Fibroblast of mammary gland (primary cell): Measurements from ENCODE around the gene RTN4R.
"Not testable (repeated sequence)": the region's sequence is repeated elsewhere in the genome, so short reads cannot be mapped to it uniquely, and the experiment has no call there.

Source experiments
- DNase-seq: peaks from one replicate; pipeline ENCODE4 v3.0.0-alpha.2; 2010; ENCODE audit warnings: low read depth
- H3K4me3 ChIP-seq: 2 replicates; pipeline ENCODE4 v1.5.1; 2011; ENCODE audit warnings: low read depth, mild to moderate bottlenecking, low read length, moderate library complexity; ENCODE audit not compliant: control insufficient read depth
- TF ChIP-seq, protein P1 (sequence below): conservative IDR thresholded peaks from 2 replicates; pipeline ENCODE4 v1.5.1; 2011; ENCODE audit warnings: low read depth, low read length, inconsistent platforms; ENCODE audit not compliant: control insufficient read depth, insufficient read depth

RTN4R gene

DNA sequence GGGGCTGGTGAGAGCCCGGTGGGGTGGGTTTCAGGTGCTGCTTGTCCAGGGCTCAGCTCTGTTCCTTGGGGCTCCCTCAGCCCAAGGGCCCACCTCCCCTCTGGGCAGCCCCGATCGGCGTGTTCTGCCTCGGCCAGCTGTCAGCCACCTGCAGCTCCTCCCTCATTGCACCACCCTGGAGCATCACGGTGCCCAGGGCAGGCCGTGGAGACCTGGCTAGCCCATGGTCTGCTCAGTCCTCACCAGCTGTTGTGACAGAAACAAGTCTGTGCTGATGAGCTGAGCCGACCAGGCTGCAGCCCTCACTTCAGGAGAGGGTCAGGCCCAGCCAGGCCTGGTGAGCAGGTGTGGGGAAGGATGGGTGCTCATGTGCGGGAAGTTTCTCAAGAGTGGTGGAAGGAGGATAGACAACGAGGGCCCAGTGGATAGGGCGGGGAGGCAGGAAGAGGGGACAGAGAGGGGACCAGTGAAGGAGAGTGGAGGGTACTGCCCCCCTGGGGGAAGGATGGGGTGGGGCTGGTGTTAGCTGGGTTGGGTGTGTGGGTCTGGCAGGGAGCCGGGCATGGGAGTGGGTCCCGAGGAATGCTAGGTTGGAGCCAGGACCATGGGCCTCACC, 16.5 kb upstream of the RTN4R start:
- TF ChIP-seq, protein P1, sequence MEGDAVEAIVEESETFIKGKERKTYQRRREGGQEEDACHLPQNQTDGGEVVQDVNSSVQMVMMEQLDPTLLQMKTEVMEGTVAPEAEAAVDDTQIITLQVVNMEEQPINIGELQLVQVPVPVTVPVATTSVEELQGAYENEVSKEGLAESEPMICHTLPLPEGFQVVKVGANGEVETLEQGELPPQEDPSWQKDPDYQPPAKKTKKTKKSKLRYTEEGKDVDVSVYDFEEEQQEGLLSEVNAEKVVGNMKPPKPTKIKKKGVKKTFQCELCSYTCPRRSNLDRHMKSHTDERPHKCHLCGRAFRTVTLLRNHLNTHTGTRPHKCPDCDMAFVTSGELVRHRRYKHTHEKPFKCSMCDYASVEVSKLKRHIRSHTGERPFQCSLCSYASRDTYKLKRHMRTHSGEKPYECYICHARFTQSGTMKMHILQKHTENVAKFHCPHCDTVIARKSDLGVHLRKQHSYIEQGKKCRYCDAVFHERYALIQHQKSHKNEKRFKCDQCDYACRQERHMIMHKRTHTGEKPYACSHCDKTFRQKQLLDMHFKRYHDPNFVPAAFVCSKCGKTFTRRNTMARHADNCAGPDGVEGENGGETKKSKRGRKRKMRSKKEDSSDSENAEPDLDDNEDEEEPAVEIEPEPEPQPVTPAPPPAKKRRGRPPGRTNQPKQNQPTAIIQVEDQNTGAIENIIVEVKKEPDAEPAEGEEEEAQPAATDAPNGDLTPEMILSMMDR: no peak
- H3K4me3 ChIP-seq: no peak overlapping the region
- no peak for DNase-seq

DNA sequence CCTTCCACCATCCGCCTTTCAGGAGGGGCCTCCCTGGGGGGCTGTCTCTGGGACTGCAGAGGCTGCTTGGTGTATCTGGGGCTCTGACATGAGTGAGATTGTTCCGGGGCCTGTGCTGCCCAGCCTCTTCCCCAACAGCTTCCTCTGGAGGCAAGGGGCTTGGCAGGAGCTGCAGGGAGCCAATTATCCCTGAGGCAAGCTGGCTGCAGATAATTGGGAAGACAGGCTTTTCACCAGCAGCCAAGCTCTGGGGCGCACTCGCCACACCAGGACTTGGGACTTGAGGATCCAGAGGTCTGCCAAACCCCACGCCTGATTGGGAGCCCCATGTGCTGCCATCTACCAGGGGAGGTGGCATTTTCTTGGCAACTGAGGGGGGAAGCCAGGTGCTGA, 15.6 kb upstream of the RTN4R start:
- no peak for DNase-seq
- TF ChIP-seq, protein P1: no peak
- H3K4me3 ChIP-seq: no peak overlapping the region

DNA sequence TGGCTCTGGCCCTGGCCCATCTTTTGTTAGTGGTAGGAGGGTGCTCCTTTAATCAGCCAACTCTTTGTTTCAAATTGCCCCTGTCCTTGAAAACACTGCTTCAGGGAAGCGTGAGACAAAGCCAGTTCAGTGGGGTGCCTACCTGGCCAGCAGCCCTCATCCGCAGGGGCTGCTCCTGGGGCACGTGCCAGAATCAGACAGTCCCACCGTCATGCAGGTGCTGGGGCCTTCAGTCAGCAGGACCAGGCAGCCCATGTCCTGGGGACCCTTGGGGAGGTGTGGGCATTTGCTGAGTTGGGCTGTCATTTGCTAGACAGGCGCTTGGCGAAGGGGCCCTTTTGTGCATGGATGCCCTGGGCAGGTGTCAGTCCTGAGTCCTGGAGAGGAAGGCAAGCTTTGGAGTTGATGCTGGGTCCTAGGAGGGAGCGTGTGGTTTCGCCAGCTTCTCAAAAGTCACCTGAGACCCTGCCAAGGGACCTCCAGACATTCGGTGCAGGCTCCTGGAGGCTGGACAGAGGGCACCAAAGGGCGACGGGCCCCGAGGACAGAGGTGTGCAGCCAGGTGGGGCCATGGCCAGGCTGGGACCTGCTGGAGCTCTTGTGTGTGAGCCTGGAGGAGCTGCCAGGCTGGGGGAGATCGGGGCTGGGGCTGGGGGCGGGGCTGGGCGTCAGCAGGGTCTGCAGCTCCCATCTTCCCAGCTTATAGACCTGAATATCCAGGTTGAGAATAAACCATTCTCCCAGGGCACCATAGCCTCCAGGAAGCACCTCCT, 15.0 kb upstream of the RTN4R start:
- DNase-seq: no peak
- no peak overlapping the region for H3K4me3 ChIP-seq
- TF ChIP-seq, protein P1: no peak

DNA sequence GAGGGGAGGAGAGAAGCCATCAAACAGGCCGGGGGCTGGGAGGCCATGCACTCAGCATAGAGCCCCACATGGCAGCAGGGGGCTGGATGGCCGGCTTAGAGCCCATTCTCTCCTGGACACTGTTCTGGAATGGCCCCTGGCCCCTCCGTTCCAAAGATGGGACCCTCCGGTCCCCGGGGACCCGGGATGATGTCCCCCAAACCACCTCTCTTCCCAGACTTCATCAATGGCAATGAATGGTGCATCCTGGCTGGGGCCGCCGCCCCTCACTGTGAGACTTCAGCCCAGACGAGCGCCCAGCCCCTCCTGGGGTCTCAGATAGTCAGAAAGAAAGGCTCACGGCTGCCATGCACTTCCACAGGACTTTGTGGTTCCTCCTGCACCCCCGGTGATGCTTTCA, 13.8 kb upstream of the RTN4R start:
- no peak for DNase-seq
- no peak overlapping the region for H3K4me3 ChIP-seq
- TF ChIP-seq, protein P1: no peak

DNA sequence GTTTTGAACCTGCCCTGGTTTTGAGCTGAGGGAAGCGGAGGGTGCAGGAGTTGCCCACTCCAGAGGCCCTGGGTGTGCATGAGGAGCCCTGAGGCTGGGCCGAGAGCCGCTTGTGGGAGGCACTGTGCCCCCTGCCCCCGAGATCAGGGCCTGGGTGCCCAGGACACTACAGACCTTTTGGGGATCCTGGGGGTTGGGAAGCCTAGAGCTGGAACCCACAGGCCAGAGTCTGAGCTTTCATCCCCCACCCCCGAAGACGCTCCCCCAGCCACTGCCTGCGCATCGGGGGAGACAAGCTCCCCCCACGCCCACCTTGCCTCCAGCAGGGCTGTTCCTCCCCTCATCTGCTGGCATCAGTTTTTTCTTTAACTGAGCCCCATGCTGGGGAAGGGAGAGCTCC, 13.4 kb upstream of the RTN4R start:
- DNase-seq, H3K4me3 ChIP-seq: not testable (repeated sequence)

DNA sequence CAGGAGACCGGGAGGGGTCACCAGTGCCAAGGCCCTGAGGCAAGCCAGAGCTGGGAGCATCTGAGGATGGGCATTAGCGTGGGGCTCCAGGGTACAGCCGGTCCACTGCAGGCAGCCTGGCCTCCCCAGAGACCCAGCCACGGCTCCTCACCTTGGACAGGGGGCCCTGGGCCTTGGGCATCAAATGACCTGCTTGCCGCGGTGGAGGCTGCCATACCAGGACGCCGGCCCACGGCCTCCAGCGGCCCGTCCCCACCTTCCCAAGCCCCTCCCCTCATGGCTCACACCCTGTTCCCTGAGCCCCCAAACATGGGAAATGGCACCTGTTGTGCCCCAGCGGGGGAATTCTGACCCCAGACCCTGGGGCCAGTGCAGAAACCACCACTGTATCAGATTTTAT, 12.7 kb upstream of the RTN4R start:
- no peak for DNase-seq
- no peak overlapping the region for H3K4me3 ChIP-seq
- TF ChIP-seq, protein P1: no peak

DNA sequence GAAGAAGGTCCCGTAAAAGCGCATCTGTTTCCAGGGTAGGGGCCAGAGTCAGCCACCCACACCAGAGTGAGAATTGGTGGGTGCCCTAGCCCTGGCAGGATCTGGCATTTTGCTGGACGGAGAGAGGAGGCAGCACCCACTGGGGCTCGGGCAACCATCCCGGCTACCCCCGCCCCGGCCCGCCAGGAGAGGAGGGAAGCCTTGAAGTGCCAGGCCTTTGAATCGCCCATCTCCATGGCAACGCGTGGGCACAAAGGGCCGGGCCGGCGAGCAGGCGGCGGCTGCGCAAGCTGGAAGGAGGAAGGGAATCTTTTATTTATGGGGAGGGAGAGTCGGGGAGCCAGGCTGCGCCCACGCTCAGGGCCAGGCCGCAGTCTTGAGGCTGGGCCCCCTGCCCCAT, 12.0 kb upstream of the RTN4R start:
- DNase-seq, H3K4me3 ChIP-seq: not testable (repeated sequence)
